Nephron (organoid): ENCODE measurements around the gene RAB8A.

Source experiments
- H3K27ac Mint-ChIP-seq, 3 experiments: 2 replicates each; pipeline ENCODE4 v1.8.0; 2020; ENCODE audit warnings: mixed read lengths in 3 of 3, mild to moderate bottlenecking in 2 of 3, moderate library complexity in 1 of 3
- H3K27me3 Mint-ChIP-seq: 2 replicates; pipeline ENCODE4 v1.8.0; 2021; ENCODE audit warnings: low read depth, mild to moderate bottlenecking, moderate library complexity, mixed read lengths
- H3K36me3 Mint-ChIP-seq: 2 replicates; pipeline ENCODE4 v1.8.0; 2020; ENCODE audit warnings: low read depth, mixed read lengths
- H3K4me1 Mint-ChIP-seq: 2 replicates; pipeline ENCODE4 v1.8.0; 2020; ENCODE audit warnings: mixed read lengths
- H3K4me3 Mint-ChIP-seq, 3 experiments: 2 replicates each; pipeline ENCODE4 v1.8.0; 2020; ENCODE audit warnings: mild to moderate bottlenecking in 3 of 3, mixed read lengths in 3 of 3, moderate library complexity in 2 of 3
- H3K9me3 Mint-ChIP-seq: 2 replicates; pipeline ENCODE4 v1.8.0; 2020; ENCODE audit warnings: mixed read lengths
- TF ChIP-seq, protein P1 (sequence below), 3 experiments: fragments of 200-600 bp; sonication (generic); IDR thresholded peaks; one replicate each; pipeline ENCODE4 v1.5.0; 2021; ENCODE audit warnings: antibody characterized with exemption in 3 of 3; ENCODE audit not compliant: unreplicated experiment in 3 of 3

RAB8A gene

GRCh38 chr19:16104722-16105121 lies 7.0 kb upstream of the RAB8A start:
- TF ChIP-seq, protein P1, sequence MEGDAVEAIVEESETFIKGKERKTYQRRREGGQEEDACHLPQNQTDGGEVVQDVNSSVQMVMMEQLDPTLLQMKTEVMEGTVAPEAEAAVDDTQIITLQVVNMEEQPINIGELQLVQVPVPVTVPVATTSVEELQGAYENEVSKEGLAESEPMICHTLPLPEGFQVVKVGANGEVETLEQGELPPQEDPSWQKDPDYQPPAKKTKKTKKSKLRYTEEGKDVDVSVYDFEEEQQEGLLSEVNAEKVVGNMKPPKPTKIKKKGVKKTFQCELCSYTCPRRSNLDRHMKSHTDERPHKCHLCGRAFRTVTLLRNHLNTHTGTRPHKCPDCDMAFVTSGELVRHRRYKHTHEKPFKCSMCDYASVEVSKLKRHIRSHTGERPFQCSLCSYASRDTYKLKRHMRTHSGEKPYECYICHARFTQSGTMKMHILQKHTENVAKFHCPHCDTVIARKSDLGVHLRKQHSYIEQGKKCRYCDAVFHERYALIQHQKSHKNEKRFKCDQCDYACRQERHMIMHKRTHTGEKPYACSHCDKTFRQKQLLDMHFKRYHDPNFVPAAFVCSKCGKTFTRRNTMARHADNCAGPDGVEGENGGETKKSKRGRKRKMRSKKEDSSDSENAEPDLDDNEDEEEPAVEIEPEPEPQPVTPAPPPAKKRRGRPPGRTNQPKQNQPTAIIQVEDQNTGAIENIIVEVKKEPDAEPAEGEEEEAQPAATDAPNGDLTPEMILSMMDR (IDR thresholded peaks at IDR 0.05; ENCODE audit: unreplicated experiment in 3 of 3): no peak
- no peaks in the 10 kb centered on the region for H3K27me3 Mint-ChIP-seq
- no peak overlapping the region for H3K27ac Mint-ChIP-seq
- peaks cover 28% of the 10 kb centered on the region for H3K36me3 Mint-ChIP-seq
- H3K4me3 Mint-ChIP-seq: no peak overlapping the region
- H3K9me3 Mint-ChIP-seq: no peaks in the 10 kb centered on the region
- no peaks in the 10 kb centered on the region for H3K4me1 Mint-ChIP-seq

DNA sequence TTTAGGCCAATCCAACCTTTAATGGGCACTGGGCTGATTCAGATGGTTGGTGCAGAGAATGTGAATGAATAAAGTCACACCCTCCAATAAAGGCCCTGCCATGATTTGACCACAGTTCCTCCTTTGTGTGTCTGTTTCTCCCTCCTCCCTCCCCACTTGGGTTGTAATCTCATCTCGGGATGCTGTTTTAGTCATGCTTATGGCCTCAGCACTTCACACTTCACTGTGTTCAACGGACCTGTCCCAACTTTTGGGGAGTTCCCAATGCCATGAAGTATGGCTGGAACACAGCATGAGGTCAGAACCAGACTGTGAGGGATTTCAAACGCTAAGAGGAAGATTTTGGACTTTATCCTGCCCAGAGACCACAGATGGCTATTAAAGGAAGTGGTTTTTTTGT lies 5.6 kb upstream of the RAB8A start:
- Mint-ChIP-seq H3K4me3 (no peak overlapping the region), H3K9me3 (no peaks in the 10 kb centered on the region), H3K4me1 (no peaks in the 10 kb centered on the region), H3K27ac (no peak overlapping the region), H3K36me3 (peaks cover 21% of the 10 kb centered on the region), H3K27me3 (no peaks in the 10 kb centered on the region)
- TF ChIP-seq, protein P1 (IDR thresholded peaks at IDR 0.05; ENCODE audit: unreplicated experiment in 3 of 3): no peak

- peak overlapping the region; percentile 98 to 99 (median 98) for H3K4me3 Mint-ChIP-seq
- no peaks in the 10 kb centered on the region for H3K9me3 Mint-ChIP-seq
- no peaks in the 10 kb centered on the region for H3K27me3 Mint-ChIP-seq
- H3K4me1 Mint-ChIP-seq: peaks cover 18% of the 10 kb centered on the region
- H3K27ac Mint-ChIP-seq: peak overlapping the region; percentile 88 to 94 (median 92)
- H3K36me3 Mint-ChIP-seq: peaks cover 4% of the 10 kb centered on the region
- TF ChIP-seq, protein P1 (IDR thresholded peaks at IDR 0.05; ENCODE audit: unreplicated experiment in 3 of 3): no peak
Observed at GRCh38 chr19:16111909-16112752, 442 bp downstream of the RAB8A start.

- Mint-ChIP-seq H3K4me1 (peaks cover 18% of the 10 kb centered on the region), H3K27ac (peak overlapping the region in 2 of 3 experiments; percentile 33 to 88), H3K4me3 (peak overlapping the region; percentile 98 to 99 (median 98)), H3K36me3 (peaks cover 9% of the 10 kb centered on the region), H3K27me3 (no peaks in the 10 kb centered on the region), H3K9me3 (no peaks in the 10 kb centered on the region)
- TF ChIP-seq, protein P1 (IDR thresholded peaks at IDR 0.05; ENCODE audit: unreplicated experiment in 3 of 3): no peak
Observed at GRCh38 chr19:16112778-16113177, 1.1 kb downstream of the RAB8A start.

DNA sequence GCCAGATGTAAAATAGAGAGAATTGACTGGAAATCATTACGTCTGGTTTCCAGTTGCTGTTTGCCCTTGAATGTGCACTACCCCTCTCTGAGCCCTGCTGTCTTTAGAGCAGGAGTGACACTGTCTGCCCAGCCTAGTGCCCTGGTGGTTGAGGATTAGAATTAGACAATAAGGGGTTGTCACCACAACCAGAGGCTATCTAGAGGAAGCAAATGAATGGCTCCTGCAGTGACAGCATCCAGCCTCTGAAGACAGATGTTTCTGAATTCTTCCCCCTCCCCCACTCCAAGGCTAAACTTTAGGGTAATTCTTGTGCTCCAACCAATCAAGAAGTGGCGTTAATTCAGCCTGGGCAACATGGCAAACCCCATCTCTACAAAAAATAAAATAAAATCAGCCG lies 2.0 kb downstream of the RAB8A start:
- Mint-ChIP-seq H3K27me3 (no peaks in the 10 kb centered on the region), H3K4me1 (peaks cover 18% of the 10 kb centered on the region), H3K9me3 (no peaks in the 10 kb centered on the region), H3K36me3 (peaks cover 13% of the 10 kb centered on the region), H3K27ac (peak overlapping the region in 1 of 3 experiments; percentile 44), H3K4me3 (peak overlapping the region; percentile 69 to 84 (median 76))
- TF ChIP-seq, protein P1 (IDR thresholded peaks at IDR 0.05; ENCODE audit: unreplicated experiment in 3 of 3): no peak
